Activated CD8-positive, alpha-beta memory T cell treated with anti-CD3 and anti-CD28 coated beads for 48 hours (primary cell): ENCODE data around the gene STYXL1.

Experiments
- DNase-seq, 3 experiments: peaks; one replicate each; pipeline ENCODE4 v3.0.0-alpha.2; 2020; ENCODE audit warnings: low read depth in 2 of 3, low spot score in 2 of 3

Gene STYXL1

GRCh38 chr7:75960372-75960771, 87.4 kb downstream of the STYXL1 start:
- no peak for DNase-seq

GRCh38 chr7:75958802-75959543, 88.8 kb downstream of the STYXL1 start:
- no peak for DNase-seq

GRCh38 chr7:75957021-75957736, 90.6 kb downstream of the STYXL1 start:
- no peak for DNase-seq

- no peak for DNase-seq
Observed at GRCh38 chr7:75955331-75955955, 92.4 kb downstream of the STYXL1 start.

GRCh38 chr7:75953931-75954330, 93.9 kb downstream of the STYXL1 start:
- DNase-seq = no peak

GRCh38 chr7:75953431-75953830, 94.4 kb downstream of the STYXL1 start:
- no peak for DNase-seq

- no peak for DNase-seq
Observed at GRCh38 chr7:75951506-75951905, 96.3 kb downstream of the STYXL1 start.

- DNase-seq = no peak
Observed at GRCh38 chr7:75950111-75950681, 97.6 kb downstream of the STYXL1 start.

GRCh38 chr7:75948179-75948578, 99.6 kb downstream of the STYXL1 start:
- no peak for DNase-seq
